CD4-positive, alpha-beta T cell treated with Interleukin-6 for 4 hours (primary cell): ENCODE measurements around the gene B4GAT1.
"Not testable (repeated sequence)": the region's sequence is repeated elsewhere in the genome, so short reads cannot be mapped to it uniquely, and the experiment has no call there.

ENCODE experiments used
- DNase-seq: peaks from one replicate; pipeline ENCODE4 v3.0.0-alpha.2; 2020; ENCODE audit warnings: mixed read lengths

The B4GAT1 gene

GRCh38 chr11:66322732-66323427 lies 24.5 kb downstream of the B4GAT1 start:
- DNase-seq: no peak

DNA sequence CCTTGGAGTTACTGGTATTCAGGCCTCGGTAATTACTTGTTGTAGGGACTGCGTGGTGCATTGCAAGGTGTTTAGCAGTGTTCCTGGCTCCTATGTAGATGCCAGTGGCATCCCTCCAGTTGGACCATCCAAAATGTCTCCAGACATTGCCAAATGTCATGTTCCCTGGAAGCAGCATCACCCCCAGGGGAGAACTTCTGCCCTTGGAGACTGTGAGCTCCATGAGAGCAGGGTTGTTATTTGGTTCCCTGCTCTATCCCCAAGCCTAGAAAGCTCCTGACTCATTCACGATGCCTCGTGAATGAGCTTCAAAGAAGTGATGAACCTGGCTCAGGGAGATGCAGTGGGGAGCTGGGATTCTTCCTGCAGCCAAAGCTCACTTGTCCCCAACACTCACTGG lies 25.8 kb downstream of the B4GAT1 start:
- no peak for DNase-seq

DNA sequence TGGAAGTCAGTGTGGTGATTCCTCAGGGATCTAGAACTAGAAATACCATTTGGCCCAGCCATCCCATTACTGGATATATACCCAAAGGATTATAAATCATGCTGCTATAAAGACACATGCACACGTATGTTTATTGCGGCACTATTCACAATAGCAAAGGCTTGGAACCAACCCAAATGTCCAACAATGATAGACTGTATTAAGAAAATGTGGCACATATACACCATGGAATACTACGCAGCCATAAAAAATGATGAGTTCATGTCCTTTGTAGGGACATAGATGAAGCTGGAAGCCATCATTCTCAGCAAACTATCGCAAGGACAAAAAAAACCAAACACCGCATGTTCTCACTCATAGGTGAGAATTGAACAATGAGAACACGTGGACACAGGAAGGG lies 26.7 kb downstream of the B4GAT1 start:
- DNase-seq: not testable (repeated sequence)

DNA sequence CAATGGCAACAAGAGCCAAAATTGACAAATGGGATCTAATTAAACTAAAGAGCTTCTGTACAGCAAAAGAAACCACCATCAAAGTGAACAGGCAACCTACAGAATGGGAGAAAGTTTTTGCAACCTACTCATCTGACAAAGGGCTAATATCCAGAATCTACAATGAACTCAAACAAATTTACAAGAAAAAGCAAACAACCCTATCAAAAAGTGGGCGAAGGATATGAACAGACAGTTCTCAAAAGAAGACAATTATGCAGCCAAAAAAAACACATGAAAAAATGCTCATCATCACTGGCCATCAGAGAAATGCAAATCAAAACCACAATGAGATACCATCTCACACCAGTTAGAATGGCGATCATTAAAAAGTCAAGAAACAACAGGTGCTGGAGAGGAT lies 27.1 kb downstream of the B4GAT1 start:
- not testable (repeated sequence) for DNase-seq

DNA sequence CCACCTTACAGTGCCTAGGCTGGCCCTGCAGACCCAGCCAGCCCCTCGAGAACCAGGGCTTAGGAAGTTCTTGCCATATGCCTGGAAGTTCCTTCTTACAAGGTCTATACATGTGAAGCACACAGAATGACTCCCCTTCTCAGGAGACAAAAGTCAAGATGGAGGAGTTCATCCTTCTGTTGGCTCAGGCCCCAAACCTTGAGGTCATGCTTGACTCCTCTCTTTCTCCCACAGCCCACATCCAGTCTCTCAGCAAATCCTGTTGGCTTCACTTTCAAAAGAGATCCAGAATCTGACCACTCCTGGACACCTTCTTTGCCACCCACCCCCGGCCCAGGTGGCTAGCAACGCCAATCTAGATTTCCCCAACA lies 28.8 kb downstream of the B4GAT1 start:
- no peak for DNase-seq

- DNase-seq: peak; percentile 71
Measured at GRCh38 chr11:66317723-66318599, 29.5 kb downstream of the B4GAT1 start.

DNA sequence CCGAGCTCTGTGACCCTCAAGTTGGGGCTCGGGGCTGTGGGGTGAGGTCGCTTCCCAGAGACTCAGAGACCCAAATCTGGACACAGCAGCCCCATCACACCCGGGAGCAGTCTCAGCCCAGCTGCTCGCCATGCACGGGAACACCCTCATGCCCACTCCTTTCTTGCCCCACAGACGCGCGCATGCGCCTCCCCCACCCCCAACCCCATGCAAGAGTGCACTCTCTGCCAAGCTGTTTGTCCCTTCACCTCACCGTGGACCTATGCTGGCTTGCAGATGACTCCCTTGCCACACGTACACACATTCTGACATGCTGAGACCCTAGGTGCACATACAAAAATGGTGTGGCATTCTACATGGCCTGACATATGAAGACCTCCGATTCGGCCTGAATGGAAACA lies 30.1 kb downstream of the B4GAT1 start:
- peak; percentile 53 for DNase-seq

DNA sequence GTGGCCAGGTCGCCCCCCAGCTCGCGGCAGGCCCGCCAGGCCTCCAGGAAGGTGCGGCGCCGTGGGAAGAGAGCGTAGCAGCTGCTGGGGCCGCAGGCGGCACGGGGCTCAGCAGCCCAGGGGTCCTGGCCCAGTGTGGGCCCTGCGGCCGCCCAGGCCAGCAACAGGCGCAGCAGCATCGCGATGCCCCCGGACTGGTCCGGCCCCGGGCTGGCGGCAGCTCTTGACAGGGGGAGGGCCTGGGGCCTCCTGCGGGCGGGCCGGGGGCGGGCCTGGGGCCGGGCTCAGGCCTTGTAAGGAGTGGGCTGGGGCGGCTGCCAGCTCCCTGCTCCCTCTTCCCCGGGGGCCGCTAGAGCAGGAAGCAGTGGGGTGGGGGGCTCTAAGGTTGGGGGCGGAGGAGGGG lies 30.6 kb downstream of the B4GAT1 start, which contains the start of gene CD248:
Gene CD248, minus strand, starts transcription at position 196 of the 403 bp plus-strand sequence. Its CDS starts 17 bp downstream, at position 179.
- DNase-seq: peak; percentile 46

DNA sequence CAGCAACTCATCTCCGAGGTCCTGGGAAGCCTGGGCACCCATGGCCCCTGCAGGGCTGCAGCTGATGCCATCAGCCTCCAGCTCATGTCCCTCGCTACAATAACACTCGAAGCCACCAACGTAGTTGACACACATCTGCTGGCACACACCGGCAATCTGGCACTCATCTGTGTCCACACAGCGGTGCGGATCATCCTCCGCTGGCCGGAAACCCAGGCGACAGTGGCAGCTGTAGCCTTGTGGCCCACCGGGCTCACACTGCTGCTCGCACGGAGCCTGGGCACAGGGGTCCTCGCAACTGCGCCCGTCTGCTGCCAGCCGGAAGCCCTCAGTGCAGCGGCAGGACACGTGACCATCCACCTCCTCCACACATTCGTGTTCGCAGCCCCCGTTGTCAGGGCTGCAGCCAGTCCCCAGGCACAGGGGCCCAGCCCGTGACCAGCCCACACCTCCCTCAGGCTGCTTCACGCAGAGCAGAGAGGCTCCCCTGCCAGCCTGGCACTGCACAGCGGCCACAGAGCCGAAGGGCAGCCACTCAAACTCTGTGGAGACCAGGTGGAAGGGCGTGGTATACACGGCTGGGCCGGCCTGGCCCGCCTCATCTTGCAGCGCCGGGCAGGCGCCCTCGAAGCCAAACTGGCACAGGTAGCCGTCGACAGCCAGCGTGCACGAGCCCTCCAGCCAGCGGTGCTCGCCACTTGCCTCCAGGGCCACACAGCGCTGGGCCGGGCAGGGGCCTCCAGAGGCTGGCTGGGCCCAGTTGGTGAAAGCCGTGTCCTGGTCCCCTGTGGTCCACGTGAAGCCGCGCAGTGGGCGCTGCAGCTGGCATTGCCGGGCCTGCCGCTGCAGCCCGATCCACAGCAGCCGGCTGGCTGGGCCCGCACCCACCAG lies 31.3 kb downstream of the B4GAT1 start:
- no peak for DNase-seq

DNA sequence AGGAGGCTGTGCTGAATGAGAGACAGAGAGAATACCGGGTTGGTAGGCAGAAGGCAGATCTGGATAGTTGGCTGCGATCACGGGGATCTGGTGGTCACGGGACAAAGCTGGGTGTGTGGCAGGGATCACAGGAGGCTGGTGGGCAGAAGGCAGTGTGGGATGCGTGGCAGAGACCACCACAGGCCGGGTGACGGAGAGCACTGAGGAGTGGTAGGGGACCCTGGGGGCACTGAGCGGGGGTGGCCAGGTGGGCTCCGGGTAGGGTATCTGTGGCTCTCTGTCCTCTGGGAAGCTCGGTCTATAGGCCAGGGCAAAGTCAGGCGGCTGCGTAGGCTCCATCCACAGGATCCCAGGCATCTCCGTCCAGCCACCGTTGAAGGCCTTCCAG lies 31.9 kb downstream of the B4GAT1 start:
- no peak for DNase-seq

GRCh38 chr11:66314561-66315497 lies 32.6 kb downstream of the B4GAT1 start:
- no peak for DNase-seq

- DNase-seq: no peak
Measured at GRCh38 chr11:66314186-66314501, 33.3 kb downstream of the B4GAT1 start.

DNA sequence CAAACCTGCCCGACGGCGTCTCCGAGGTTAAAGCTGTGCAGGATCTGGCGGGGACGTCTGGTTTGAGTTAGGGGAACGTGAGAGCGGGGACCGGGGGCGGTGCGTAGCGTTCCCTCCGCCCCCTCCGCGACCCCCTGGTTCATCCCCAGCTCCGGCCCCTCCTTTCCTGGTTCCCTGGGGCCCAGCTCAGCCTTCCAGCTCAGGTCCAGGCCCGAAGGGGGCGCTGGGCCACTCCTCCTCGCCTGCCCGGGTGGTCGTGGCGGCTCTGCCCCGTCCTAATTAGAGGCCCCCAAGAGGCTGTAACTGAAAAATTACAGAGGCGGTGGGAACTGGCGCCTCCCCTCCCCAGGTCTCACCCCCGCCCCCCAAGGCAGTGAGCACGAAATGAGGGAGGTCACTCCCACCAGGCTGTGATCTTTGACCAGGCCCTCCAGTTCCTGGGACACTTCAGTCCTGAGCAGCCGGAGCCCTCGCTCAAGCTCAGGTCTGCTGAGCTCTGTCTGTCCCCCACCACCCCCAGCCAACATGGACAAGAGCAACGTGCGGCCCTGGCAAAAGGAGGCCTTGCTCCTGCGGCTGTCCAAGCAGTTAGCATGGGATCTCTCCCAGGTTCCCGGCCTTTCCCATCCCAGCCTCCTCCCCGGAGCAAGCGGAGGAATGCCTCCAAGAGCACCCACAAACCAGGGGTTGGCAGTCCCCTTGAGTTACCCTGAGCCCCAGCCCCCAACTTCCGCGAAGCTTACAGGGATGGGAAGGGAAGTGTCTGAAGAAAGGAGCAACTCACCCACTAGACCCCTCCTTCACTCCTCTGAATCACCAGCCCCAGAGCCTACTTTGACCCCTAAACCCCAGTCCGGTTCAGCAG lies 33.9 kb downstream of the B4GAT1 start:
- DNase-seq: no peak

- DNase-seq: peak; percentile 100
Measured at GRCh38 chr11:66312549-66313320, 34.7 kb downstream of the B4GAT1 start.

GRCh38 chr11:66311965-66312548 lies 35.4 kb downstream of the B4GAT1 start:
- DNase-seq: peak; percentile 98

GRCh38 chr11:66311470-66311964 lies 35.9 kb downstream of the B4GAT1 start:
- DNase-seq: no peak

- not testable (repeated sequence) for DNase-seq
Measured at GRCh38 chr11:66310803-66311440, 36.5 kb downstream of the B4GAT1 start.

- no peak for DNase-seq
Measured at GRCh38 chr11:66310324-66310723, 37.1 kb downstream of the B4GAT1 start.

DNA sequence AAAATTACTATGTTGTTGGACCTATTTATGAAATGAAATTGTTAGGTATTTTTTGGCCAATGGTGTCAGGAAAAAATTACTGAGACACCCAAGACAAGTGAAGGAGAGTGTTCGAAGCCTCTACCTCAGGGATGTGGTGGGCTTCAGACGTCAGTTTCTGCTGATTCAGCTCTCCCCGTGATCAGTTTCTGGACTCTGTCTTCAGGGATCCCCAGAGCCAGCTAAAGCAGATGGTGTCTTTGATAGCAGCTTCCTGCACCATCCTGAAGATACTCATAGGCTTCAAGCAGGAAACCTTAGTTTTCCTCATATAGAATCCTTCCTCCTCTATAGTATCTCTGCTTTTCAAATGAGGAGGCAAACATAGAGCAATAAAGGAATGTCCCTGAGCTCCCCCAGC lies 38.0 kb downstream of the B4GAT1 start:
- DNase-seq: no peak
